Measurements from ENCODE around the gene TACC2.

The TACC2 gene

GRCh38 chr10:122288262-122288661, 299.3 kb downstream of the TACC2 start:
- no peak overlapping the region for H2BK15ac ChIP-seq (ENCODE audit: low read depth, poor library complexity, severe bottlenecking)
- no peaks in the 10 kb centered on the region for H3K9me3 ChIP-seq (ENCODE audit: control insufficient read depth, low read length)
- H4K91ac ChIP-seq (ENCODE audit: low read length): no peak overlapping the region
- H3K4me3 ChIP-seq (ENCODE audit: insufficient read depth in 1 of 2, low read depth in 1 of 2, low read length in 2 of 2): no peak overlapping the region
- H2BK12ac ChIP-seq (ENCODE audit: low read length in 2 of 2): peak overlapping the region in 1 of 2 experiments; percentile 18
- no peaks in the 10 kb centered on the region for H3K27me3 ChIP-seq (ENCODE audit: control insufficient read depth in 1 of 2, insufficient read depth in 1 of 2, low read length in 2 of 2)
- no peaks in the 10 kb centered on the region for H3K79me1 ChIP-seq (replicated peaks; ENCODE audit: low read length, poor library complexity, severe bottlenecking)
- H2BK120ac ChIP-seq (ENCODE audit: low read depth, low read length): no peak overlapping the region
- H3K18ac ChIP-seq (ENCODE audit: low read depth in 1 of 2, low read length in 2 of 2): peak overlapping the region in 1 of 2 experiments; percentile 4
- no peak overlapping the region for H4K8ac ChIP-seq (ENCODE audit: low read length)
- H2AFZ ChIP-seq (ENCODE audit: low read depth, low read length): no peak overlapping the region
- no peak overlapping the region for H3K23ac ChIP-seq (ENCODE audit: low read length in 2 of 2)
- DNase-seq: no peak
- no peak overlapping the region for H3K9ac ChIP-seq (ENCODE audit: low read length)
- H3K36me3 ChIP-seq (ENCODE audit: control insufficient read depth in 1 of 2, insufficient read depth in 2 of 2, low read depth in 1 of 2, low read length in 2 of 2): no peaks in the 10 kb centered on the region
- H3K4ac ChIP-seq (ENCODE audit: low read depth in 1 of 2, low read length in 2 of 2): no peak overlapping the region
- H3K14ac ChIP-seq (ENCODE audit: low read length in 2 of 2): no peak overlapping the region
- peak overlapping the region; percentile 41 for H2AK5ac ChIP-seq (ENCODE audit: low read length, severe bottlenecking)
- H2BK5ac ChIP-seq (ENCODE audit: low read depth, low read length, poor library complexity, severe bottlenecking): no peak overlapping the region
- H3K4me2 ChIP-seq (ENCODE audit: low read length, poor library complexity, severe bottlenecking): no peak overlapping the region
- WGBS: 95% methylated on average over 6 of the region's 6 CpGs
- H3K27ac ChIP-seq (ENCODE audit: low read length, poor library complexity, severe bottlenecking): no peak overlapping the region
- peaks cover 22% of the 10 kb centered on the region for H3K4me1 ChIP-seq (ENCODE audit: control insufficient read depth, insufficient read depth, low read depth, low read length)

GRCh38 chr10:122288917-122289316, 300.0 kb downstream of the TACC2 start:
- Histone ChIP-seq H3K4ac (ENCODE audit: low read depth in 1 of 2, low read length in 2 of 2) (no peak overlapping the region), H2BK120ac (ENCODE audit: low read depth, low read length) (no peak overlapping the region), H4K8ac (ENCODE audit: low read length) (no peak overlapping the region), H3K4me2 (ENCODE audit: low read length, poor library complexity, severe bottlenecking) (no peak overlapping the region), H3K14ac (ENCODE audit: low read length in 2 of 2) (no peak overlapping the region), H2BK5ac (ENCODE audit: low read depth, low read length, poor library complexity, severe bottlenecking) (no peak overlapping the region), H3K36me3 (ENCODE audit: control insufficient read depth in 1 of 2, insufficient read depth in 2 of 2, low read depth in 1 of 2, low read length in 2 of 2) (no peaks in the 10 kb centered on the region), H2BK15ac (ENCODE audit: low read depth, poor library complexity, severe bottlenecking) (no peak overlapping the region), H3K27ac (ENCODE audit: low read length, poor library complexity, severe bottlenecking) (no peak overlapping the region), H2AFZ (ENCODE audit: low read depth, low read length) (no peak overlapping the region), H3K4me3 (ENCODE audit: insufficient read depth in 1 of 2, low read depth in 1 of 2, low read length in 2 of 2) (no peak overlapping the region), H3K9ac (ENCODE audit: low read length) (no peak overlapping the region), H2AK5ac (ENCODE audit: low read length, severe bottlenecking) (no peak overlapping the region), H4K91ac (ENCODE audit: low read length) (no peak overlapping the region), H3K18ac (ENCODE audit: low read depth in 1 of 2, low read length in 2 of 2) (no peak overlapping the region), H3K9me3 (ENCODE audit: control insufficient read depth, low read length) (no peaks in the 10 kb centered on the region), H3K4me1 (ENCODE audit: control insufficient read depth, insufficient read depth, low read depth, low read length) (peaks cover 22% of the 10 kb centered on the region), H2BK12ac (ENCODE audit: low read length in 2 of 2) (no peak overlapping the region), H3K79me1 (replicated peaks; ENCODE audit: low read length, poor library complexity, severe bottlenecking) (no peaks in the 10 kb centered on the region), H3K23ac (ENCODE audit: low read length in 2 of 2) (no peak overlapping the region), H3K27me3 (ENCODE audit: control insufficient read depth in 1 of 2, insufficient read depth in 1 of 2, low read length in 2 of 2) (no peaks in the 10 kb centered on the region)
- 79% methylated on average over 3 of the region's 3 CpGs for WGBS
- no peak for DNase-seq

- Histone ChIP-seq H3K9ac (ENCODE audit: low read length) (no peak overlapping the region), H3K27me3 (ENCODE audit: control insufficient read depth in 1 of 2, insufficient read depth in 1 of 2, low read length in 2 of 2) (peaks cover 0 to 5% of the 10 kb centered on the region in 2 experiments), H3K4me1 (ENCODE audit: control insufficient read depth, insufficient read depth, low read depth, low read length) (peaks cover 22% of the 10 kb centered on the region), H2AFZ (ENCODE audit: low read depth, low read length) (no peak overlapping the region), H4K91ac (ENCODE audit: low read length) (no peak overlapping the region), H2AK5ac (ENCODE audit: low read length, severe bottlenecking) (no peak overlapping the region), H3K36me3 (ENCODE audit: control insufficient read depth in 1 of 2, insufficient read depth in 2 of 2, low read depth in 1 of 2, low read length in 2 of 2) (no peaks in the 10 kb centered on the region), H2BK12ac (ENCODE audit: low read length in 2 of 2) (no peak overlapping the region), H2BK120ac (ENCODE audit: low read depth, low read length) (no peak overlapping the region), H4K8ac (ENCODE audit: low read length) (no peak overlapping the region), H3K4me3 (ENCODE audit: insufficient read depth in 1 of 2, low read depth in 1 of 2, low read length in 2 of 2) (no peak overlapping the region), H2BK5ac (ENCODE audit: low read depth, low read length, poor library complexity, severe bottlenecking) (no peak overlapping the region), H3K79me1 (replicated peaks; ENCODE audit: low read length, poor library complexity, severe bottlenecking) (no peaks in the 10 kb centered on the region), H3K4me2 (ENCODE audit: low read length, poor library complexity, severe bottlenecking) (no peak overlapping the region), H3K23ac (ENCODE audit: low read length in 2 of 2) (no peak overlapping the region), H2BK15ac (ENCODE audit: low read depth, poor library complexity, severe bottlenecking) (no peak overlapping the region), H3K18ac (ENCODE audit: low read depth in 1 of 2, low read length in 2 of 2) (no peak overlapping the region), H3K4ac (ENCODE audit: low read depth in 1 of 2, low read length in 2 of 2) (no peak overlapping the region), H3K9me3 (ENCODE audit: control insufficient read depth, low read length) (no peaks in the 10 kb centered on the region), H3K27ac (ENCODE audit: low read length, poor library complexity, severe bottlenecking) (no peak overlapping the region), H3K14ac (ENCODE audit: low read length in 2 of 2) (no peak overlapping the region)
- WGBS: 72% methylated on average over 7 of the region's 7 CpGs
- peak; percentile 24 for DNase-seq
These were observed 301.4 kb downstream of the TACC2 start for GRCh38 chr10:122290334-122290733.

- no peak overlapping the region for H2BK12ac ChIP-seq (ENCODE audit: low read length in 2 of 2)
- no peak overlapping the region for H3K4ac ChIP-seq (ENCODE audit: low read depth in 1 of 2, low read length in 2 of 2)
- H3K27ac ChIP-seq (ENCODE audit: low read length, poor library complexity, severe bottlenecking): no peak overlapping the region
- DNase-seq: no peak
- H2BK5ac ChIP-seq (ENCODE audit: low read depth, low read length, poor library complexity, severe bottlenecking): no peak overlapping the region
- peaks cover 0 to 10% of the 10 kb centered on the region in 2 experiments for H3K27me3 ChIP-seq (ENCODE audit: control insufficient read depth in 1 of 2, insufficient read depth in 1 of 2, low read length in 2 of 2)
- H4K8ac ChIP-seq (ENCODE audit: low read length): no peak overlapping the region
- no peak overlapping the region for H3K23ac ChIP-seq (ENCODE audit: low read length in 2 of 2)
- no peak overlapping the region for H3K4me3 ChIP-seq (ENCODE audit: insufficient read depth in 1 of 2, low read depth in 1 of 2, low read length in 2 of 2)
- peaks cover 18% of the 10 kb centered on the region for H3K4me1 ChIP-seq (ENCODE audit: control insufficient read depth, insufficient read depth, low read depth, low read length)
- no peak overlapping the region for H3K9ac ChIP-seq (ENCODE audit: low read length)
- H3K4me2 ChIP-seq (ENCODE audit: low read length, poor library complexity, severe bottlenecking): no peak overlapping the region
- H3K36me3 ChIP-seq (ENCODE audit: control insufficient read depth in 1 of 2, insufficient read depth in 2 of 2, low read depth in 1 of 2, low read length in 2 of 2): no peaks in the 10 kb centered on the region
- peak overlapping the region; percentile 43 for H4K91ac ChIP-seq (ENCODE audit: low read length)
- H2AFZ ChIP-seq (ENCODE audit: low read depth, low read length): no peak overlapping the region
- H3K14ac ChIP-seq (ENCODE audit: low read length in 2 of 2): no peak overlapping the region
- WGBS: 86% methylated on average over 13 of the region's 13 CpGs
- no peaks in the 10 kb centered on the region for H3K79me1 ChIP-seq (replicated peaks; ENCODE audit: low read length, poor library complexity, severe bottlenecking)
- H2BK15ac ChIP-seq (ENCODE audit: low read depth, poor library complexity, severe bottlenecking): peak overlapping the region; percentile 8
- no peak overlapping the region for H3K18ac ChIP-seq (ENCODE audit: low read depth in 1 of 2, low read length in 2 of 2)
- no peak overlapping the region for H2AK5ac ChIP-seq (ENCODE audit: low read length, severe bottlenecking)
- no peaks in the 10 kb centered on the region for H3K9me3 ChIP-seq (ENCODE audit: control insufficient read depth, low read length)
- no peak overlapping the region for H2BK120ac ChIP-seq (ENCODE audit: low read depth, low read length)
These were observed 302.0 kb downstream of the TACC2 start for GRCh38 chr10:122290833-122291532.

All from mesenchymal stem cell (in vitro differentiated cells and primary cell).